Uterus (tissue), 4 donors: Measurements from ENCODE around the gene JUP. TPM values are rescaled to one million over a fixed set of nuclear protein-coding genes. Genes with fewer than 3 reads are reported as not detected.

ENCODE experiments used
- DNase-seq, 2 donors: peaks; one replicate each; pipeline ENCODE4 v3.0.0-alpha.2; 2019 to 2020
- H3K27ac ChIP-seq, 2 donors: fragments of 200-600 bp; sonication (generic); 1 replicate in 1 of 2; 2 replicates in 1 of 2; pipeline ENCODE4 v1.5.1; 2016 to 2018
- H3K27me3 ChIP-seq, 2 donors: fragments of 200-600 bp; sonication (generic); one replicate each; pipeline ENCODE4 v1.5.1; 2018 to 2019; ENCODE audit warnings: control low read depth in 1 of 2
- H3K36me3 ChIP-seq, 2 donors: fragments of 200-600 bp; sonication (generic); one replicate each; pipeline ENCODE4 v1.5.1; 2019; ENCODE audit warnings: control low read depth in 1 of 2
- H3K4me1 ChIP-seq, 2 donors: fragments of 200-600 bp; sonication (generic); one replicate each; pipeline ENCODE4 v1.5.1; 2018 to 2019; ENCODE audit warnings: control low read depth in 1 of 2
- H3K4me3 ChIP-seq, 2 donors: fragments of 200-600 bp; sonication (generic); 1 replicate in 1 of 2; 2 replicates in 1 of 2; pipeline ENCODE4 v1.5.1; 2018 to 2019; ENCODE audit warnings: mild to moderate bottlenecking in 1 of 2
- H3K9me3 ChIP-seq, 2 donors: fragments of 200-600 bp; sonication (generic); one replicate each; pipeline ENCODE4 v1.5.1; 2019; ENCODE audit warnings: control low read depth in 1 of 2
- CTCF ChIP-seq, 4 experiments: fragments of 200-600 bp in 2 of 4; fragments of 450-650 bp in 2 of 4; sonication (generic) in 2 of 4; IDR thresholded peaks; one replicate each; pipeline ENCODE4 v1.5.1; 2016 to 2019; ENCODE audit warnings: antibody characterized with exemption in 4 of 4, mild to moderate bottlenecking in 2 of 4, moderate library complexity in 1 of 4
- POLR2A ChIP-seq, 2 donors: fragments of 450-650 bp; IDR thresholded peaks; one replicate each; pipeline ENCODE4 v1.6.1; 2016; ENCODE audit warnings: antibody characterized with exemption in 2 of 2, mild to moderate bottlenecking in 1 of 2, moderate library complexity in 1 of 2
- intact Hi-C: fragments of 100-400 bp; cut with DNase I; formaldehyde crosslinking; loops from one replicate; pipeline ENCODE4 v1.15.1; 2023; ENCODE audit warnings: low total_unique reads
- total RNA-seq, 4 donors: library from RNA; depleted of rRNA in 3 of 4; stranded (reverse); fragments of >200 nt in 3 of 4; gene quantifications; one replicate each; pipeline versions ENCODE4 v1.1.0 to v1.2.4, GENCODE V29; 2014 to 2023
- donor health status: DM: yes; HTN: yes; CAD: no.

JUP gene
- total RNA-seq, 4 donors from 2014 or later = 49.1 to 110 (median 70.0) TPM

GRCh38 chr17:41818024-41818423, 31.5 kb upstream of the JUP start:
- H3K27me3 ChIP-seq = no peaks in the 10 kb centered on the region
- no peak for DNase-seq
- H3K27ac ChIP-seq = no peak overlapping the region
- intact Hi-C loops = no loop called here
- no peak for TF ChIP-seq CTCF (IDR thresholded peaks at IDR 0.05)
- TF ChIP-seq POLR2A (IDR thresholded peaks at IDR 0.05) = no peak
- H3K9me3 ChIP-seq = no peaks in the 10 kb centered on the region
- no peaks in the 10 kb centered on the region for H3K36me3 ChIP-seq
- H3K4me1 ChIP-seq = no peaks in the 10 kb centered on the region
- no peak overlapping the region for H3K4me3 ChIP-seq

GRCh38 chr17:41816637-41817320, 30.3 kb upstream of the JUP start:
- H3K27me3 ChIP-seq = no peaks in the 10 kb centered on the region
- intact Hi-C loops = no loop called here
- no peak for TF ChIP-seq CTCF (IDR thresholded peaks at IDR 0.05)
- TF ChIP-seq POLR2A (IDR thresholded peaks at IDR 0.05) = no peak
- no peaks in the 10 kb centered on the region for H3K4me1 ChIP-seq
- DNase-seq = no peak
- no peaks in the 10 kb centered on the region for H3K36me3 ChIP-seq
- no peaks in the 10 kb centered on the region for H3K9me3 ChIP-seq
- H3K27ac ChIP-seq = no peak overlapping the region
- H3K4me3 ChIP-seq = no peak overlapping the region

GRCh38 chr17:41814195-41814594, 27.7 kb upstream of the JUP start:
- Histone ChIP-seq H3K36me3 (no peaks in the 10 kb centered on the region), H3K9me3 (no peaks in the 10 kb centered on the region), H3K27ac (peak overlapping the region in 1 of 2 donors; percentile 86), H3K4me1 (peaks cover 0 to 7% of the 10 kb centered on the region in 2 donors), H3K27me3 (no peaks in the 10 kb centered on the region), H3K4me3 (no peak overlapping the region)
- no peak for DNase-seq
- intact Hi-C loops = no loop called here
- TF ChIP-seq POLR2A (IDR thresholded peaks at IDR 0.05) = no peak
- TF ChIP-seq CTCF (IDR thresholded peaks at IDR 0.05) = no peak

GRCh38 chr17:41813699-41814124, 27.2 kb upstream of the JUP start:
- peaks cover 0 to 7% of the 10 kb centered on the region in 2 donors for H3K4me1 ChIP-seq
- peak overlapping the region; percentile 74 to 78 for H3K4me3 ChIP-seq
- intact Hi-C loops = no loop called here
- H3K27ac ChIP-seq = peak overlapping the region; percentile 83 to 86
- H3K9me3 ChIP-seq = no peaks in the 10 kb centered on the region
- H3K27me3 ChIP-seq = no peaks in the 10 kb centered on the region
- no peak for DNase-seq
- no peak for TF ChIP-seq POLR2A (IDR thresholded peaks at IDR 0.05)
- no peak for TF ChIP-seq CTCF (IDR thresholded peaks at IDR 0.05)
- no peaks in the 10 kb centered on the region for H3K36me3 ChIP-seq

GRCh38 chr17:41813152-41813680, 26.7 kb upstream of the JUP start:
- peaks cover 0 to 7% of the 10 kb centered on the region in 2 donors for H3K4me1 ChIP-seq
- no peak for TF ChIP-seq POLR2A (IDR thresholded peaks at IDR 0.05)
- no peak for TF ChIP-seq CTCF (IDR thresholded peaks at IDR 0.05)
- H3K27ac ChIP-seq = peak overlapping the region; percentile 83 to 86
- no peak for DNase-seq
- H3K36me3 ChIP-seq = no peaks in the 10 kb centered on the region
- intact Hi-C loops = no loop called here
- H3K9me3 ChIP-seq = no peaks in the 10 kb centered on the region
- no peaks in the 10 kb centered on the region for H3K27me3 ChIP-seq
- peak overlapping the region; percentile 74 to 78 for H3K4me3 ChIP-seq
